ENCODE measurements around the gene SDC4. TPM values are rescaled to one million over a fixed set of nuclear protein-coding genes. Genes with fewer than 3 reads are reported as not detected.

SDC4 gene
- total and polyA plus RNA-seq, 3 donors from 2014 or later, result 124 to 234 (median 191) TPM

- intact Hi-C loops (cut with DNase I; ENCODE audit: low total_unique reads), result no loop called here
- no peak overlapping the region for H3K27ac ChIP-seq
- no peak overlapping the region for H3K4me3 ChIP-seq
- no peaks in the 10 kb centered on the region for H3K4me1 ChIP-seq
- H3K9me3 ChIP-seq, result no peaks in the 10 kb centered on the region
- H3K27me3 ChIP-seq, result no peaks in the 10 kb centered on the region
- 39 to 49% methylated on average over 14 to 46 of the region's 47 CpGs for WGBS, 2 donors
- H3K36me3 ChIP-seq (ENCODE audit: low read depth, missing control alignments), result no peaks in the 10 kb centered on the region
- TF ChIP-seq CTCF (IDR thresholded peaks at IDR 0.05) (no peak), POLR2A (IDR thresholded peaks at IDR 0.05) (no peak)
- DNase-seq, result no peak
Measured at GRCh38 chr20:45303586-45304463, 44.4 kb downstream of the SDC4 start.

DNA sequence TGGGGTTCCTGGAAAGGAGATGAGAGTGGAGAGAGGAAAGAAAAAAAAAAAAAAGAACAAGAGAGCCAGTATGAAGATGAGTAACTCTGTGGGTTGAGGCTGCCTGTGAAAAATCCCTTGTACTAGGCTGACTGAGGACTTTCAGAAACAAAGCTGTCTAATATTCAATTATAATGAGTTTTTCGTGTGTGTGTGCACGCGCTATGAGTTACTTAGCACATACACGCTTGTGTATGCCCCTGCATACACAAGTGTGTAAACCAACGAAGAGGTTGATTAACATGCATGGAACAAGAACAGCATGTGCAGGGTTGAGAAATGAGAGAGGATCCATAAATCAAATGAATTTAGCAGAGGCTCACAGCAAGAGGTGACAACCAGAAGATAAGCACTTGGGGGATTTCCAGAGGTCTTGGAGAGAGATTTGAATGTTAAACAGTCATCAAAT, 46.4 kb downstream of the SDC4 start:
- DNase-seq, result no peak

GRCh38 chr20:45300961-45301360, 47.3 kb downstream of the SDC4 start:
- no peak overlapping the region for H3K4me3 ChIP-seq
- TF ChIP-seq POLR2A (IDR thresholded peaks at IDR 0.05) (no peak), CTCF (IDR thresholded peaks at IDR 0.05) (peak in 1 of 3 experiments; percentile 18)
- H3K9me3 ChIP-seq, result no peaks in the 10 kb centered on the region
- 54 to 80% methylated on average over 1 to 4 of the region's 4 CpGs for WGBS, 2 donors
- H3K4me1 ChIP-seq, result no peaks in the 10 kb centered on the region
- H3K27ac ChIP-seq, result no peak overlapping the region
- no peaks in the 10 kb centered on the region for H3K27me3 ChIP-seq
- no peak for DNase-seq
- intact Hi-C loops (cut with DNase I; ENCODE audit: low total_unique reads), result no loop called here
- H3K36me3 ChIP-seq (ENCODE audit: low read depth, missing control alignments), result no peaks in the 10 kb centered on the region

More for the DNA sequence above, 46.4 kb downstream of the SDC4 start:
- 73 to 77% methylated on average over 5 of the region's 5 CpGs for WGBS, 2 donors
- H3K36me3 ChIP-seq (ENCODE audit: low read depth, missing control alignments), result no peaks in the 10 kb centered on the region
- no peaks in the 10 kb centered on the region for H3K4me1 ChIP-seq
- H3K9me3 ChIP-seq, result no peaks in the 10 kb centered on the region
- intact Hi-C loops (cut with DNase I; ENCODE audit: low total_unique reads), result no loop called here
- no peak overlapping the region for H3K27ac ChIP-seq
- H3K27me3 ChIP-seq, result no peaks in the 10 kb centered on the region
- TF ChIP-seq CTCF (IDR thresholded peaks at IDR 0.05) (no peak), POLR2A (IDR thresholded peaks at IDR 0.05) (no peak)
- H3K4me3 ChIP-seq, result no peak overlapping the region

DNA sequence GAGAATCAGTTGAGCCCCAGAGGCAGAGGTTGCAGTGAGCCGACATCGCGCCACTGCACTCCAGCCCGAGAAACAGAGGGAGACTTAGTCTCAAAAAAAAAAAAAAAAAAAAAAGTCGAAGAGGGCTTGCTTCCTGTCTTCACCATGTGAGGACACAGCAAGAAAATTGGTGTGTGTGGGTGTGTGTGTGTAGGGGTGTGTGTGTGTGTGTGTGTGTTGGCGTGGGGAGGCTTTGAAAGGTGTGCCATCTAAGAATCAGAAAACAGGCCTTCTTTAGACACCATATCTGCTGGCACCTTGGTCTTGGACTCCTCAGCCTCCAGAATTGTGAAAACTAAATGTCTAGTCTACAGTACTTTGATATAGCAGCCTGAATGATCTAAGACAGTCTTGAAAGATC, 48.4 kb downstream of the SDC4 start:
- intact Hi-C loops (cut with DNase I; ENCODE audit: low total_unique reads), result no loop called here
- H3K27me3 ChIP-seq, result no peaks in the 10 kb centered on the region
- WGBS, 2 donors, result 90 to 93% methylated on average over 6 of the region's 6 CpGs

More for the DNA sequence above, 48.4 kb downstream of the SDC4 start:
- TF ChIP-seq CTCF (IDR thresholded peaks at IDR 0.05), result no peak
- no peak for TF ChIP-seq POLR2A (IDR thresholded peaks at IDR 0.05)
- Histone ChIP-seq H3K27ac (no peak overlapping the region), H3K9me3 (no peaks in the 10 kb centered on the region), H3K36me3 (ENCODE audit: low read depth, missing control alignments) (no peaks in the 10 kb centered on the region), H3K4me1 (no peaks in the 10 kb centered on the region), H3K4me3 (no peak overlapping the region)
- no peak for DNase-seq

All from testis (tissue), 3 donors.